HG03432 (cell line): ENCODE measurements around the gene PDC.
A peak's percentile ranks its signal among the peaks of the same experiment; 100 is the strongest.
"Not testable (repeated sequence)": the region's sequence is repeated elsewhere in the genome, so short reads cannot be mapped to it uniquely, and the experiment has no call there.

Experiments used
- ATAC-seq: cut with Tn5 transposase; IDR thresholded peaks from one replicate; pipeline ENCODE4 v1.9.1; 2021; ENCODE audit warnings: mild to moderate bottlenecking, moderate library complexity; ENCODE audit not compliant: unreplicated experiment

Gene PDC

GRCh38 chr1:186404454-186405051 is 56.4 kb downstream of the PDC start:
- ATAC-seq, result peak; percentile 47

- no peak for ATAC-seq
Measured at GRCh38 chr1:186403632-186404031, 57.3 kb downstream of the PDC start.

- not testable (repeated sequence) for ATAC-seq
Measured at GRCh38 chr1:186401446-186401845, 59.5 kb downstream of the PDC start.
